Fibroblast of mammary gland (primary cell): ENCODE measurements around the gene AADAT.
"Not testable (repeated sequence)": the region's sequence is repeated elsewhere in the genome, so short reads cannot be mapped to it uniquely, and the experiment has no call there.

ENCODE experiments used
- DNase-seq: peaks from one replicate; pipeline ENCODE4 v3.0.0-alpha.2; 2010; ENCODE audit warnings: low read depth
- H3K4me3 ChIP-seq: 2 replicates; pipeline ENCODE4 v1.5.1; 2011; ENCODE audit warnings: low read depth, mild to moderate bottlenecking, low read length, moderate library complexity; ENCODE audit not compliant: control insufficient read depth
- TF ChIP-seq, protein P1 (sequence below): conservative IDR thresholded peaks from 2 replicates; pipeline ENCODE4 v1.5.1; 2011; ENCODE audit warnings: low read depth, low read length, inconsistent platforms; ENCODE audit not compliant: control insufficient read depth, insufficient read depth

The AADAT gene

DNA sequence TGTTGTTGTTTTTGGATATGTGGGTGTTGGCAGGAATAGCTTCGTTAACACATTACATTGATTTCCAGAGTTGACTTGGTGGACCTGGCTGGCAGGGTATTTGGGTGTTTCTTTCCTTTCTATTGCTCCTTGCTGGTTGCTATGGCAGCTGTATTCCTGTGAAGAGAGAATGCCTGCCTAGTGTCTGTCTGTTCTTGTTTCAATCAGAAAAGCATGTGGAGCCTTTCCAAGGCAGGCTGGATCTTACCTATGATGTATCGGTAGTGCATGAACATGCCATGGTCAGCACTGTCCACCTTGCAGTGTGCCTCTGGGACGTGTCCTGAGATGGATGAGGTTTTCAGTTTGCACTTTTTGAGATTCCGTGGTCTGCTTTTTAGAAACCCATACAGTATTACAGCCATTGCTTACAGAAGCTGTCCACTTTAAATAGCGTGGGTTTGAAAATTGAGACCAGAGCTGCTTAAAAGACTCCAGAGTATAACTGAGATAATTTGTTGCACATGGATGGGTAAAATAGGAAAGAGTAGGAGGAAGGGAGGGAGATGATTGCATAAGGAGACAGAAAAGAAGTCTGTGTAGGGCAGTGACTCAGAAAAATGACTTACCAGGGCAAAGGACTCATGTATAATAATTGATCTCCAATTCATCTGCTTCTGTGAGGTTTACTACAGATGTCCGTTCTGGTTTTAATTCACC lies 20.0 kb upstream of the AADAT start:
- peak overlapping the region; percentile 11 for H3K4me3 ChIP-seq
- TF ChIP-seq, protein P1, sequence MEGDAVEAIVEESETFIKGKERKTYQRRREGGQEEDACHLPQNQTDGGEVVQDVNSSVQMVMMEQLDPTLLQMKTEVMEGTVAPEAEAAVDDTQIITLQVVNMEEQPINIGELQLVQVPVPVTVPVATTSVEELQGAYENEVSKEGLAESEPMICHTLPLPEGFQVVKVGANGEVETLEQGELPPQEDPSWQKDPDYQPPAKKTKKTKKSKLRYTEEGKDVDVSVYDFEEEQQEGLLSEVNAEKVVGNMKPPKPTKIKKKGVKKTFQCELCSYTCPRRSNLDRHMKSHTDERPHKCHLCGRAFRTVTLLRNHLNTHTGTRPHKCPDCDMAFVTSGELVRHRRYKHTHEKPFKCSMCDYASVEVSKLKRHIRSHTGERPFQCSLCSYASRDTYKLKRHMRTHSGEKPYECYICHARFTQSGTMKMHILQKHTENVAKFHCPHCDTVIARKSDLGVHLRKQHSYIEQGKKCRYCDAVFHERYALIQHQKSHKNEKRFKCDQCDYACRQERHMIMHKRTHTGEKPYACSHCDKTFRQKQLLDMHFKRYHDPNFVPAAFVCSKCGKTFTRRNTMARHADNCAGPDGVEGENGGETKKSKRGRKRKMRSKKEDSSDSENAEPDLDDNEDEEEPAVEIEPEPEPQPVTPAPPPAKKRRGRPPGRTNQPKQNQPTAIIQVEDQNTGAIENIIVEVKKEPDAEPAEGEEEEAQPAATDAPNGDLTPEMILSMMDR = no peak
- peak; percentile 90 for DNase-seq

DNA sequence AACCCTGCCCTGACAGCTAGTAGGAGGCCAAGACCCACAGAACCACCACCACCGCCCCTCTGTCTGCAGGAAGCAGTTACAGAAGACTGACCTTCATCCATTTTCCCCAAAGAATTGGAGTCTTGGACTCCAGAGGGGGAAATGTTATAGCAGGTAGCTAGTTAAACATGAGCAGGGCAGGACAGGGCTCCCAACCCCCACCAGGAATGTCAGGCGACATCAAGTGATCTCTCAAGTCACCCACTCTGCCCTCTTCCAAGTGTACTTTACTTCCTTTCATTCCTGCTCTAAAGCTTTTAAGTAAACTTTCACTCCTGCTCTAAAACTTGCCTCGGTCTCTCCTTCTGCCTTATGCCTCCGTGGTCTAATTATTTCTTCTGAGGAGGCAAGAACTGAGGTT lies 17.1 kb upstream of the AADAT start:
- no peak overlapping the region for H3K4me3 ChIP-seq
- TF ChIP-seq, protein P1 = no peak
- DNase-seq = no peak

DNA sequence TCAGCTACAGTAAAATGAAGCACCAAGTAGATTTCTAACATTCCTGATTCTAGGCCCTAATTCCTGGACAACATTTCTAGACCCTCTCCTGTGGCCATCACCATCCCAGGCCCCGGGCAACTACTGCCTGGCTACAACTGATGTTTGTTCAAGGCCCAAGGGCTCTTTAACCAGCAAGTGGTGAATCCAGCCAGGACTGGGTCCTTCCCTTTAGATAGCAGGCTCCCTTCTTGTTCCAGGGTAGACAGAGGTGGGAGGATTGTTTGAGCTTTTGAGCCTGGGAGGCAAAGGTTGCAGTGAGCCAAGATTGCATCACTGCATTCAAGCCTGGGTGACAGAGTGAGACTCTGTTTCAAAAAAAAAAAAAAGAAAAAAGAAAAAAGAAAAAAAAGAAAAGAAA lies 12.7 kb upstream of the AADAT start:
- TF ChIP-seq, protein P1 = no peak
- no peak for DNase-seq
- H3K4me3 ChIP-seq = no peak overlapping the region

DNA sequence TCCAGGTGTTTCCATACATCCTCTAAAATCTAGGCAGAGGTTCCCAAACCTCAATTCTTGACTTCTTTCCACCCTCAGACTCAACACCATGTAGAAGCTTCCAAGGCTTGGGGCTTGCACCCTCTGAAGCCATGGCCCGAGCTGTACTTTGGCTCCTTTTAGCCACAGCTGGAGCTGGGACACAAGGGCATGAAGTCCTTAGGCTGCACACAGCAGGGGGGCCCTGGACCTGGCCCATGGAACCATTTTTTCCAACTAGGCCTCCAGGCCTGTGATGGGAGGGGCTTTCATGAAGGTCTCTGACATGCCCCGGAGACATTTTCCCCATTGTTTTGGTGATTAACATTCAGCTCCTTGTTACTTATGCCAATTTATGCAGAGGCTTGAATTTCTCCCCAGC lies 8.4 kb upstream of the AADAT start:
- H3K4me3 ChIP-seq, DNase-seq: not testable (repeated sequence)

DNA sequence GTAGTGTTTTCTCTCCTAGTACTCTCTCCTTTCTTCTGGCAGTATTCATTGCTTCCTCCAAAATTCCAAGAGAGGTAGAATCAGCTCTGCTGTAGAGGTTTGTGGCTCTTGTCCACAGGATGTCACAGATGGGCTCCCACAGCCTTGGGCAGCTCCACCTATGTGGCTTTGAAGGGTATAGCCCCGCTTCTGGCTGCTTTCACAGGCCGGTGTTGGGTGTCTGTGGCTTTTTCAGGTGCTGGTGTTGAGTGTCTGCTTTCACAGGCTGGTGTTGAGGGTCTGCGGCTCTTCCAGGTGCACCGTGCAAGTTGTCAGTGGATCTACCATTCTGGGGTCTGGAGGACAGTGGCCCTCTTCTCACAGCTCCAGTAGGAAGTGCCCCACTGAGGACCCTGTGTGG lies 7.9 kb upstream of the AADAT start:
- H3K4me3 ChIP-seq = no peak overlapping the region
- DNase-seq = no peak
- TF ChIP-seq, protein P1 = no peak

DNA sequence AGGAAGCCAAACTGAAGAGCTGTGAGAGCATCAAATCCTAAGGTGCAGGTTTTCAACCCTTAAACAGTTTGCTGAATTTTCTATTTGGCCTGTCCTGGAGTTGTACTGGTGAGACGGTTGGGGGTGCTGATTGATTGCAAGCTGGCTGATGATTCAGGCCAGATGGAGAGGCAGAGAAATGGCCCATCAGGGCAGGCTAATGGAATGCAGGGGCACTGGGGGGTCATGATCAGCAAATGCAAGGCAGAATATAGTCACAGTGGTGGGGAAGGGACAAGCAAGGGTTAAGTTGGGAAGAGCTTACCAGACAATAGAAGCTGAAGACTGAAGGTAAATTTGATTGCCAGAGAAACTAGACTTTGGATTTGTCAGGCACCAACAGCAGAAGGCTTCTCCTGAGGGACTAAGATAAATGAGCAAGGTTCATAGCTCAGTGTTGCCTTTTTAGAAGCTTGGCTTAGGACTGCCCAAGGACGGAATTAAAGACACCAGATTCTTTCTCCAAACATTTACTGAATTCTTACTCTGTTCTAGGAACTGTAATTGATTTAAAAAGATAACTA lies 4.3 kb upstream of the AADAT start:
- TF ChIP-seq, protein P1 = no peak
- DNase-seq = no peak
- no peak overlapping the region for H3K4me3 ChIP-seq

DNA sequence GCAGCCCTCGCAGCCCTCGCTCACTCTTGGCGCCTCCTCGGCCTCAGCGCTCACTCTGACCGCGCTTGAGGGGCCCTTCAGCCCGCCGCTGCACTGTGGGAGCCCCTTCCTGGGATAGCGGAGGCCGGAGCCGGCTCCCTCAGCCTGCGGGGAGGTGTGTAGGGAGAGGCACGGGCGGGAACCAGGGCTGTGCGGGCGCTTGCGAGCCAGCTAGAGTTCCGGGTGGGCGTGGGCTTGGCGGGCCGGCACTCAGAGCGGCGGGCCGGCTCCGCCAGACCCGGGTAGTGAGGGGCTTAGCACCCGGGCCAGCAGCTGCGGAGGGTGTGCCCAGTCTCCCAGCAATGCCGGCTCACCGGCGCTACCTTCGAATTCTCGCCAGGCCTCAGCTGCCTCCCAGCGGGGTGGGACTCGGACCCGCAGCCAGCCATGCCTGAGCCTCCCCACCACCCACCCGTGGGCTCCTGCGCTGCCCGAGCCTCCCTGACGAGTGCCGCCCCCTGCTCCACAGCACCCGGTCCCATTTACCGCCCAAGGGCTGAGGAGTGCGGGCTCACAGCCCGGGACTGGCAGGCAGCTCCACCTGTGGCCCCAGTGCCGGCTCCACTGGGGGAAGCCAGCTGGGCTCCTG lies 1.4 kb upstream of the AADAT start:
- TF ChIP-seq, protein P1 = no peak
- no peak overlapping the region for H3K4me3 ChIP-seq
- DNase-seq = no peak
